ENCODE results near the gene ATF5.
"Not testable (repeated sequence)": the region's sequence is repeated elsewhere in the genome, so short reads cannot be mapped to it uniquely, and the experiment has no call there.

Gene ATF5

GRCh38 chr19:49940482-49940791, 11.4 kb downstream of the ATF5 start:
- no peaks in the 10 kb centered on the region for H3K36me3 ChIP-seq (ENCODE audit: low read length)
- H3K9me3 ChIP-seq (ENCODE audit: insufficient read depth, low read length): no peaks in the 10 kb centered on the region
- no peaks in the 10 kb centered on the region for H3K9me2 ChIP-seq (replicated peaks; ENCODE audit: insufficient read depth, low read length)
- no peak overlapping the region for H3K4me3 ChIP-seq (ENCODE audit: insufficient read depth, low read length, poor library complexity, severe bottlenecking)
- no peak overlapping the region for H2AFZ ChIP-seq (ENCODE audit: low read depth, low read length, severe bottlenecking)
- H3K4me2 ChIP-seq (ENCODE audit: low read depth, low read length, poor library complexity, severe bottlenecking): no peak overlapping the region
- TF ChIP-seq EZH2phosphoT487 (conservative IDR thresholded peaks at IDR 0.05; ENCODE audit: low read length) (no peak), CTCF (IDR thresholded peaks at IDR 0.05; ENCODE audit: insufficient read depth, low read length, poor library complexity, severe bottlenecking) (no peak)
- no peaks in the 10 kb centered on the region for H3K79me2 ChIP-seq (ENCODE audit: insufficient read depth, low read length)
- H3F3A ChIP-seq (ENCODE audit: insufficient read depth): peaks cover 6% of the 10 kb centered on the region
- H3K27ac ChIP-seq (ENCODE audit: low read depth, low read length): no peak overlapping the region
- no peaks in the 10 kb centered on the region for H4K20me1 ChIP-seq (ENCODE audit: low read depth, low read length)
- no peaks in the 10 kb centered on the region for H3K27me3 ChIP-seq (ENCODE audit: low read length)
- no peak overlapping the region for H3K9ac ChIP-seq (ENCODE audit: low read length)

- not testable (repeated sequence) for H3K4me2 ChIP-seq (ENCODE audit: low read depth, low read length, poor library complexity, severe bottlenecking); H3K27me3 ChIP-seq (ENCODE audit: low read length); H3F3A ChIP-seq (ENCODE audit: insufficient read depth)
Observed at GRCh38 chr19:49944567-49944966, 15.6 kb downstream of the ATF5 start.

GRCh38 chr19:49946415-49946814, 17.4 kb downstream of the ATF5 start:
- H3K27me3 ChIP-seq (ENCODE audit: low read length): no peaks in the 10 kb centered on the region

More at GRCh38 chr19:49944567-49944966, 15.6 kb downstream of the ATF5 start:
- H3K9me2 ChIP-seq (replicated peaks; ENCODE audit: insufficient read depth, low read length); H3K4me3 ChIP-seq (ENCODE audit: insufficient read depth, low read length, poor library complexity, severe bottlenecking); H4K20me1 ChIP-seq (ENCODE audit: low read depth, low read length); H3K36me3 ChIP-seq (ENCODE audit: low read length); H3K9ac ChIP-seq (ENCODE audit: low read length); H2AFZ ChIP-seq (ENCODE audit: low read depth, low read length, severe bottlenecking); H3K9me3 ChIP-seq (ENCODE audit: insufficient read depth, low read length); H3K27ac ChIP-seq (ENCODE audit: low read depth, low read length); H3K79me2 ChIP-seq (ENCODE audit: insufficient read depth, low read length): not testable (repeated sequence)

More at GRCh38 chr19:49946415-49946814, 17.4 kb downstream of the ATF5 start:
- H3K36me3 ChIP-seq (ENCODE audit: low read length): no peaks in the 10 kb centered on the region
- H4K20me1 ChIP-seq (ENCODE audit: low read depth, low read length): no peaks in the 10 kb centered on the region
- no peak overlapping the region for H3K9ac ChIP-seq (ENCODE audit: low read length)
- H3K4me2 ChIP-seq (ENCODE audit: low read depth, low read length, poor library complexity, severe bottlenecking): no peak overlapping the region
- H3K9me3 ChIP-seq (ENCODE audit: insufficient read depth, low read length): no peaks in the 10 kb centered on the region
- no peaks in the 10 kb centered on the region for H3K79me2 ChIP-seq (ENCODE audit: insufficient read depth, low read length)
- H3K4me3 ChIP-seq (ENCODE audit: insufficient read depth, low read length, poor library complexity, severe bottlenecking): no peak overlapping the region
- H3F3A ChIP-seq (ENCODE audit: insufficient read depth): no peaks in the 10 kb centered on the region
- H3K9me2 ChIP-seq (replicated peaks; ENCODE audit: insufficient read depth, low read length): no peaks in the 10 kb centered on the region
- H3K27ac ChIP-seq (ENCODE audit: low read depth, low read length): no peak overlapping the region
- TF ChIP-seq CTCF (IDR thresholded peaks at IDR 0.05; ENCODE audit: insufficient read depth, low read length, poor library complexity, severe bottlenecking) (no peak), EZH2phosphoT487 (conservative IDR thresholded peaks at IDR 0.05; ENCODE audit: low read length) (no peak)
- H2AFZ ChIP-seq (ENCODE audit: low read depth, low read length, severe bottlenecking): no peak overlapping the region

Data from SU-DHL-6 (cell line).